ENCODE measurements around the gene ABCA12. TPM values are rescaled to one million over a fixed set of nuclear protein-coding genes. Genes with fewer than 3 reads are reported as not detected.
A peak's percentile ranks its signal among the peaks of the same experiment; 100 is the strongest.

The ABCA12 gene
- polyA plus RNA-seq, 1 of the 3 experiments (the other 2 are of a cell fraction): 0.07 TPM

DNA sequence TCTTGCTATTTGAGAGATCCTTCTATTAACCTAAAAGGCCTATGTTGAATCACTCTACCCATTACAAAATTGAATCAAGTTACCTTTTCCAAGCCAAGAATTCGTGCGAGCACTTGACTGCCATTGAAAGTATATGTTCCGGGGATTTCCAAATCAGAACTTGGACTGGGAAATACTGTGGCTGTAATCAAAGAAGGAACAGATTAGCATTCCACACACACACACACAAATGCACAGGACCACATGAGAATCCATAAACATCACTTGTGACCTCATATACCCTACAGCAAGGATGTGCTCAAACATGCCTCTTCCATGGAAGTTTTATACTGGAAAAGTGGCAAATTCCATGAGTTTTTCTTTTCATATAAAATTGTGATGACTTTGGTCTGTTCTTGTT lies 86.0 kb downstream of the ABCA12 start:
- no peak overlapping the region for H2AFZ ChIP-seq (ENCODE audit: low read depth)
- no peaks in the 10 kb centered on the region for H3K9me3 ChIP-seq
- no peak overlapping the region for H3K4me3 ChIP-seq (ENCODE audit: low read depth in 2 of 2, low read length in 1 of 2)
- H3K36me3 ChIP-seq (replicated peaks in 1 of 2; ENCODE audit: control insufficient read depth in 1 of 2, insufficient read depth in 2 of 2, low read length in 1 of 2): no peaks in the 10 kb centered on the region
- no peaks in the 10 kb centered on the region for H3F3A ChIP-seq (replicated peaks; ENCODE audit: insufficient read depth)
- whole genome bisulfite sequencing (ENCODE audit: low lambda C conversion rate): 81% methylated on average over 3 of the region's 3 CpGs
- no peaks in the 10 kb centered on the region for H3K27me3 ChIP-seq (ENCODE audit: insufficient read depth)
- H4K20me1 ChIP-seq (ENCODE audit: insufficient read depth): no peaks in the 10 kb centered on the region
- TF ChIP-seq NRF1 (IDR thresholded peaks at IDR 0.05; ENCODE audit: low read depth, low read length): no peak
- TF ChIP-seq, protein P1, sequence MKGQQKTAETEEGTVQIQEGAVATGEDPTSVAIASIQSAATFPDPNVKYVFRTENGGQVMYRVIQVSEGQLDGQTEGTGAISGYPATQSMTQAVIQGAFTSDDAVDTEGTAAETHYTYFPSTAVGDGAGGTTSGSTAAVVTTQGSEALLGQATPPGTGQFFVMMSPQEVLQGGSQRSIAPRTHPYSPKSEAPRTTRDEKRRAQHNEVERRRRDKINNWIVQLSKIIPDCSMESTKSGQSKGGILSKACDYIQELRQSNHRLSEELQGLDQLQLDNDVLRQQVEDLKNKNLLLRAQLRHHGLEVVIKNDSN (IDR thresholded peaks at IDR 0.05; ENCODE audit: borderline replicate concordance, low read depth): no peak
- no peak for TF ChIP-seq JUND (IDR thresholded peaks at IDR 0.05)
- no peak for TF ChIP-seq FOXJ3 (CRISPR knock-in tag; IDR thresholded peaks at IDR 0.05)
- TF ChIP-seq FOXM1 (IDR thresholded peaks at IDR 0.05; ENCODE audit: low read depth): no peak
- TF ChIP-seq, protein P2, sequence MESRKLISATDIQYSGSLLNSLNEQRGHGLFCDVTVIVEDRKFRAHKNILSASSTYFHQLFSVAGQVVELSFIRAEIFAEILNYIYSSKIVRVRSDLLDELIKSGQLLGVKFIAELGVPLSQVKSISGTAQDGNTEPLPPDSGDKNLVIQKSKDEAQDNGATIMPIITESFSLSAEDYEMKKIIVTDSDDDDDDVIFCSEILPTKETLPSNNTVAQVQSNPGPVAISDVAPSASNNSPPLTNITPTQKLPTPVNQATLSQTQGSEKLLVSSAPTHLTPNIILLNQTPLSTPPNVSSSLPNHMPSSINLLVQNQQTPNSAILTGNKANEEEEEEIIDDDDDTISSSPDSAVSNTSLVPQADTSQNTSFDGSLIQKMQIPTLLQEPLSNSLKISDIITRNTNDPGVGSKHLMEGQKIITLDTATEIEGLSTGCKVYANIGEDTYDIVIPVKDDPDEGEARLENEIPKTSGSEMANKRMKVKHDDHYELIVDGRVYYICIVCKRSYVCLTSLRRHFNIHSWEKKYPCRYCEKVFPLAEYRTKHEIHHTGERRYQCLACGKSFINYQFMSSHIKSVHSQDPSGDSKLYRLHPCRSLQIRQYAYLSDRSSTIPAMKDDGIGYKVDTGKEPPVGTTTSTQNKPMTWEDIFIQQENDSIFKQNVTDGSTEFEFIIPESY (IDR thresholded peaks at IDR 0.05; ENCODE audit: borderline replicate concordance, low read depth): no peak
- no peak for TF ChIP-seq RFX5 (IDR thresholded peaks at IDR 0.05; ENCODE audit: low read length)
- no peak for TF ChIP-seq TCF12 (IDR thresholded peaks at IDR 0.05)
- TF ChIP-seq GABPA (IDR thresholded peaks at IDR 0.05; ENCODE audit: low read depth): no peak
- no peak for TF ChIP-seq MXI1 (IDR thresholded peaks at IDR 0.05; ENCODE audit: low read depth, low read length)
- TF ChIP-seq, protein P3, sequence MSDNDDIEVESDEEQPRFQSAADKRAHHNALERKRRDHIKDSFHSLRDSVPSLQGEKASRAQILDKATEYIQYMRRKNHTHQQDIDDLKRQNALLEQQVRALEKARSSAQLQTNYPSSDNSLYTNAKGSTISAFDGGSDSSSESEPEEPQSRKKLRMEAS (IDR thresholded peaks at IDR 0.05; ENCODE audit: low read depth): no peak
- no peak for TF ChIP-seq RCOR1 (IDR thresholded peaks at IDR 0.05; ENCODE audit: low read length)
- TF ChIP-seq, protein P4, sequence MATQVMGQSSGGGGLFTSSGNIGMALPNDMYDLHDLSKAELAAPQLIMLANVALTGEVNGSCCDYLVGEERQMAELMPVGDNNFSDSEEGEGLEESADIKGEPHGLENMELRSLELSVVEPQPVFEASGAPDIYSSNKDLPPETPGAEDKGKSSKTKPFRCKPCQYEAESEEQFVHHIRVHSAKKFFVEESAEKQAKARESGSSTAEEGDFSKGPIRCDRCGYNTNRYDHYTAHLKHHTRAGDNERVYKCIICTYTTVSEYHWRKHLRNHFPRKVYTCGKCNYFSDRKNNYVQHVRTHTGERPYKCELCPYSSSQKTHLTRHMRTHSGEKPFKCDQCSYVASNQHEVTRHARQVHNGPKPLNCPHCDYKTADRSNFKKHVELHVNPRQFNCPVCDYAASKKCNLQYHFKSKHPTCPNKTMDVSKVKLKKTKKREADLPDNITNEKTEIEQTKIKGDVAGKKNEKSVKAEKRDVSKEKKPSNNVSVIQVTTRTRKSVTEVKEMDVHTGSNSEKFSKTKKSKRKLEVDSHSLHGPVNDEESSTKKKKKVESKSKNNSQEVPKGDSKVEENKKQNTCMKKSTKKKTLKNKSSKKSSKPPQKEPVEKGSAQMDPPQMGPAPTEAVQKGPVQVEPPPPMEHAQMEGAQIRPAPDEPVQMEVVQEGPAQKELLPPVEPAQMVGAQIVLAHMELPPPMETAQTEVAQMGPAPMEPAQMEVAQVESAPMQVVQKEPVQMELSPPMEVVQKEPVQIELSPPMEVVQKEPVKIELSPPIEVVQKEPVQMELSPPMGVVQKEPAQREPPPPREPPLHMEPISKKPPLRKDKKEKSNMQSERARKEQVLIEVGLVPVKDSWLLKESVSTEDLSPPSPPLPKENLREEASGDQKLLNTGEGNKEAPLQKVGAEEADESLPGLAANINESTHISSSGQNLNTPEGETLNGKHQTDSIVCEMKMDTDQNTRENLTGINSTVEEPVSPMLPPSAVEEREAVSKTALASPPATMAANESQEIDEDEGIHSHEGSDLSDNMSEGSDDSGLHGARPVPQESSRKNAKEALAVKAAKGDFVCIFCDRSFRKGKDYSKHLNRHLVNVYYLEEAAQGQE (IDR thresholded peaks at IDR 0.05; ENCODE audit: low read depth, low read length): no peak
- TF ChIP-seq, protein P5, sequence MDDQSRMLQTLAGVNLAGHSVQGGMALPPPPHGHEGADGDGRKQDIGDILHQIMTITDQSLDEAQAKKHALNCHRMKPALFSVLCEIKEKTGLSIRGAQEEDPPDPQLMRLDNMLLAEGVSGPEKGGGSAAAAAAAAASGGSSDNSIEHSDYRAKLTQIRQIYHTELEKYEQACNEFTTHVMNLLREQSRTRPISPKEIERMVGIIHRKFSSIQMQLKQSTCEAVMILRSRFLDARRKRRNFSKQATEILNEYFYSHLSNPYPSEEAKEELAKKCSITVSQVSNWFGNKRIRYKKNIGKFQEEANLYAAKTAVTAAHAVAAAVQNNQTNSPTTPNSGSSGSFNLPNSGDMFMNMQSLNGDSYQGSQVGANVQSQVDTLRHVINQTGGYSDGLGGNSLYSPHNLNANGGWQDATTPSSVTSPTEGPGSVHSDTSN (IDR thresholded peaks at IDR 0.05): no peak
- TF ChIP-seq CHD2 (IDR thresholded peaks at IDR 0.05; ENCODE audit: low read length, partially characterized antibody): no peak
- TF ChIP-seq EP300 (IDR thresholded peaks at IDR 0.05; ENCODE audit: borderline replicate concordance in 1 of 2, low read depth in 1 of 2, low read length in 1 of 2): no peak
- TF ChIP-seq NFIC (IDR thresholded peaks at IDR 0.05; ENCODE audit: borderline replicate concordance): no peak
- no peak for TF ChIP-seq SMC3 (IDR thresholded peaks at IDR 0.05; ENCODE audit: low read depth, low read length)
- TF ChIP-seq MEF2A (IDR thresholded peaks at IDR 0.05; ENCODE audit: borderline replicate concordance, low read depth): no peak
- no peaks in the 10 kb centered on the region for H3K9me2 ChIP-seq
- no peaks in the 10 kb centered on the region for H3K79me2 ChIP-seq (ENCODE audit: insufficient read depth)
- CTCF ChIA-PET: no interaction called here
- H3K4me2 ChIP-seq: no peak overlapping the region
- no peak overlapping the region for H3K9ac ChIP-seq
- no peak for DNase-seq
- H3K4me1 ChIP-seq (ENCODE audit: control insufficient read depth in 1 of 2, insufficient read depth in 2 of 2, low read depth in 1 of 2, low read length in 1 of 2): no peaks in the 10 kb centered on the region; a peak in 1 of 4 replicates
- POLR2A ChIA-PET: interaction anchor here (1.3 kb wide), 1 partner anchor 9 kb away, joined by 3 read pairs; no protein-coding TSS in a partner anchor
- H3K27ac ChIP-seq (ENCODE audit: low read depth in 2 of 2, low read length in 1 of 2): peak overlapping the region in 1 of 2 experiments; percentile 50; a peak in 1 of 4 replicates
